Activated T-cell treated with anti-CD3 and anti-CD28 coated beads, Interleukin-2, amount 50 U/mL, for 24 hours (primary cell): ENCODE data around the gene FCHSD1.
A peak's percentile ranks its signal among the peaks of the same experiment; 100 is the strongest.

Source experiments
- DNase-seq: peaks from one replicate; pipeline ENCODE4 v3.0.0-alpha.2; 2020
- H3K27ac Mint-ChIP-seq: 2 replicates; pipeline ENCODE4 v1.8.0; 2020; ENCODE audit warnings: mild to moderate bottlenecking, mixed read lengths
- H3K27me3 Mint-ChIP-seq: 2 replicates; pipeline ENCODE4 v1.8.0; 2020; ENCODE audit warnings: mixed read lengths
- H3K36me3 Mint-ChIP-seq: 2 replicates; pipeline ENCODE4 v1.8.0; 2020; ENCODE audit warnings: low read depth, mixed read lengths
- H3K4me1 Mint-ChIP-seq: 2 replicates; pipeline ENCODE4 v1.8.0; 2020; ENCODE audit warnings: low read depth, mixed read lengths
- H3K4me3 Mint-ChIP-seq: 2 replicates; pipeline ENCODE4 v1.8.0; 2020; ENCODE audit warnings: mild to moderate bottlenecking, moderate library complexity, mixed read lengths
- H3K9me3 Mint-ChIP-seq: 2 replicates; pipeline ENCODE4 v1.8.0; 2020; ENCODE audit warnings: mixed read lengths

Gene FCHSD1

GRCh38 chr5:141650851-141651727, at the start of gene FCHSD1:
FCHSD1 (minus strand) TSS chr5:141651418; CDS start chr5:141651368, 50 bp downstream.
- Mint-ChIP-seq H3K4me3 (peak within 1 kb of the TSS; percentile 94), H3K4me1 (peaks cover 28% of the 10 kb centered on the region), H3K27ac (peak within 1 kb of the TSS; percentile 97), H3K27me3 (no peaks in the 10 kb centered on the region), H3K36me3 (peaks cover 23% of the 10 kb centered on the region), H3K9me3 (no peaks in the 10 kb centered on the region)
- DNase-seq: peak; percentile 91

- no peaks in the 10 kb centered on the region for H3K36me3 Mint-ChIP-seq
- no peak overlapping the region for H3K27ac Mint-ChIP-seq
- no peak overlapping the region for H3K4me3 Mint-ChIP-seq
- DNase-seq: no peak
- H3K27me3 Mint-ChIP-seq: peaks cover 48% of the 10 kb centered on the region
- peaks cover 34% of the 10 kb centered on the region for H3K4me1 Mint-ChIP-seq
- no peaks in the 10 kb centered on the region for H3K9me3 Mint-ChIP-seq
Measured at GRCh38 chr5:141697586-141697985, 46.4 kb upstream of the FCHSD1 start.

DNA sequence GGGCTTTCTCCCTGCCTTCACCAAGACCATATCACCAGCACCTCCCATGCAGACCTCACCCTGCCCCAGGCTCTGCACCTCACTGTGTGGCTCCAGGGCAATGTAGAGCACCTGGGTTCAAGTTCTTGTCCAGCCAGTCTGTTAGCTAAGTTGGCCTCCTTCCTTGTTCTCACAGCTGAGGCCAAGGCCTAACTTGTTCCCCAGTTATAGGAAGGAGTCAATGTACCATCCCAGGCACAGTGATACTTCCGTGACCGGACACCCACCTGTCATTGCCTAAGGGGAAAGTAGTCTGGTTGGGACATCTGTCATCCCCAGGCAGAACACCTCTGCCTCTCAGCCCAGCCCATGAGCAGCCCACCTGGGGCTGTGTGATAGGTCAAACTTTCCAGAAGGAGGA, 45.2 kb upstream of the FCHSD1 start:
- H3K4me1 Mint-ChIP-seq: peaks cover 32% of the 10 kb centered on the region
- H3K36me3 Mint-ChIP-seq: no peaks in the 10 kb centered on the region
- no peak for DNase-seq
- H3K9me3 Mint-ChIP-seq: no peaks in the 10 kb centered on the region
- H3K27me3 Mint-ChIP-seq: peaks cover 42% of the 10 kb centered on the region
- H3K27ac Mint-ChIP-seq: no peak overlapping the region
- H3K4me3 Mint-ChIP-seq: no peak overlapping the region

DNA sequence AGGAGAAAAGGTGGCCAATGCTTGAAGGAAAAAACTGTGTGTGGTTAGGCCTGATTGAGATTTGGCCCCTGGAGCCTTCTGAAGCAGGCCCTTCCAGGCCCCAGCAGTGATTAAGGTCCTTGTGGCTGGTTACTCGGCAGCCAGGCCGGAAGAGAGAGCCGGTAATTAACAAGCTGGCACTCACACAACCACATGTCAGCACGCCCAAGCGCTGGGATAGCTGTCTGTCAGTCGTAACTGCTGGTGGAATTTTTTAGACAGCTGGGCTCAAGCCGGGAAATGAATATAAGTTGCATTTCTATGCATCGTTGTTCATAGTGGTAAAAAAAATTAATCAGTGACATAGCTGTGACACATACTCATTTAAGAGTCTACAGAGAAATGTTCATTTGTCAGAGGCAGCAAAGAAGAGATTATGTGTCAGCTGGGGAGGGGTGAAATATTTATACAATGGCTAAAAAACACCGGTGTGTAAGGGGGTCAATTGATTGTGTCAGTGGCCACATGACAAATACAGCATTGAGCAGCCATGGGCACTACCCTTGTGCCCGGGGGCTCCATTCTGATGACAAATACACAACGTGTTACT, 44.5 kb upstream of the FCHSD1 start:
- H3K9me3 Mint-ChIP-seq: no peaks in the 10 kb centered on the region
- H3K27ac Mint-ChIP-seq: no peak overlapping the region

DNA sequence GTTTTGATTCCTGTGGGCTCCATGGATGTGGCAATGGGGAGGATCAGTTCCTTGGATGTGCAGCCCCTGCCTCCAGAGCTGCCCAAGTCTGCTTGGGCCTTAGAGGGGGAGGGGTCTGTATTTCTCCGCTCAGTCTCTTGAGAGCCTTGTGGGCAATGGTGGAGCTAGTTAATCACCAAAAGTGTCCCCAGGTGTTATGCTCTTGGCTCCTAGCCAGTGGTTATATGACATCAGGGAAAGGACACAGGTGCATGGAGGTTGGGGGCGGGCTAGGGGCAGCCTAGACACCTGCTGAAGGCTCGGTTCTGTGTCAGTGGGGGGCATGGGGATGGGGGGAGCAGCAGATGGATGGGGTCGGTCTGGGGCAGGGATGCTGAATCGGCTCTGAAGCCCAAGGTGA, 43.3 kb upstream of the FCHSD1 start:
- Mint-ChIP-seq H3K4me3 (no peak overlapping the region), H3K9me3 (no peaks in the 10 kb centered on the region), H3K36me3 (no peaks in the 10 kb centered on the region), H3K27ac (no peak overlapping the region), H3K4me1 (peaks cover 26% of the 10 kb centered on the region), H3K27me3 (peaks cover 38% of the 10 kb centered on the region)
- no peak for DNase-seq

More for the DNA sequence above, 44.5 kb upstream of the FCHSD1 start:
- no peak overlapping the region for H3K4me3 Mint-ChIP-seq
- peaks cover 44% of the 10 kb centered on the region for H3K27me3 Mint-ChIP-seq
- peaks cover 26% of the 10 kb centered on the region for H3K4me1 Mint-ChIP-seq
- no peaks in the 10 kb centered on the region for H3K36me3 Mint-ChIP-seq
- no peak for DNase-seq

DNA sequence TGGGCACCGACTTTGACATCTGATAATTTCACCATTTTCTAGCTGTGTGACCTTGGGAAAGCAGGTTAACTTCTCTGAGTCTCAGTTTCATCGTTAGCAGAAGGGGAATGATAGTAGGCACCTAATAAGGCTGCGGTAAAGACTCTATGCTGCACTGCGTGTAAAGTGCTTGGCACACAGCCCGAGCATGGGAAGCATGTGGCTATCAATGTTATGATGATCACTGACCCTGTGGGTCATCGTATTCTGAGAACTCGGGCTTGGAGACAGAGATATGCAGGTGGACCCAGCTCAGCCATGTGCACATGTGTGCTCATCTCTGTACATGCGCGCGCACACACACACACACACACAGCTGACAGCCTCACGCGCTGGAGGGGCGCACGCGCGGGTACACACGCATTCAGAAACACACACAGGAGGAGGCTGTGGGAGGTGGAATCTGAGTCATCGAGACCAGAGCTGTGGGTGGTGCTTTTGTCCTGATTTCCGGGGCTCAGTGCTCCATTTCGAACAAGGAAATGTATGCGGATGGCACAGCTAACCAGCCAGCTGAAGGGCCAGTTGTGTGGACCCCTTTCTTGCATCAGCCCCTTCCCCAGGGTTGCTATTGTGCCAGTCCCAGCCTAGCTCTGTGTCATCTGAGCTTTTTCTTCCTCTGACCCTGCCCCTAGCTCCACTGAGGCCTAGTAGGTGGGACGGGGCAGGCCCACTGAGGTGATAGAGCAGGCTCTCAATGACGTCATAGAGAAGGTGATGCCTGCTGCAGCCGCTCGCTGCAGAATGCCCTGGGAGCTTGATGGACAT, 41.9 kb upstream of the FCHSD1 start:
- H3K9me3 Mint-ChIP-seq: no peaks in the 10 kb centered on the region
- DNase-seq: peak; percentile 82
- H3K36me3 Mint-ChIP-seq: no peaks in the 10 kb centered on the region
- H3K4me1 Mint-ChIP-seq: peaks cover 26% of the 10 kb centered on the region
- H3K27me3 Mint-ChIP-seq: peaks cover 28% of the 10 kb centered on the region
- H3K27ac Mint-ChIP-seq: peak overlapping the region; percentile 91
- H3K4me3 Mint-ChIP-seq: peak overlapping the region; percentile 71

DNA sequence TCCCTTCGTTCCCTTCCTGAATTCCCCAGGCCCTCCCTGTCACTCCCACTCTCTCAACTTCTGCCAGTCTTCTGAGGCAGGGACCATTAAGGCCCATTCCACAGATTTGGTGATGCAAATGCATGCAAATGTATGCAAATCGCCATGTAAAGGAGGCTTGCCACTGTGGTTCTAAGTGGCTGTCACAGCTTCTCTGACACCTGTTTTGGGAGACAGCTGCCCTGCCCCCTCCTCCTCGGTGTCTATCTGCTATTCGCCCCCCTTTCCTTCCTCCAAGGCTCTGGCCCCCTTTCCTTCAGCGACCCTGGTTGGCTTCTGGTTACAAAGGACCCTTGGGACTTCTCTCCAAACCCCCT, 41.3 kb upstream of the FCHSD1 start:
- H3K9me3 Mint-ChIP-seq: no peaks in the 10 kb centered on the region
- H3K4me3 Mint-ChIP-seq: peak overlapping the region; percentile 71
- peaks cover 26% of the 10 kb centered on the region for H3K4me1 Mint-ChIP-seq
- peak overlapping the region; percentile 91 for H3K27ac Mint-ChIP-seq
- peaks cover 27% of the 10 kb centered on the region for H3K27me3 Mint-ChIP-seq
- DNase-seq: no peak
- H3K36me3 Mint-ChIP-seq: no peaks in the 10 kb centered on the region

GRCh38 chr5:141691867-141692532, 40.8 kb upstream of the FCHSD1 start:
- H3K36me3 Mint-ChIP-seq: no peaks in the 10 kb centered on the region
- H3K27ac Mint-ChIP-seq: peak overlapping the region; percentile 80
- H3K9me3 Mint-ChIP-seq: no peaks in the 10 kb centered on the region
- H3K27me3 Mint-ChIP-seq: peaks cover 22% of the 10 kb centered on the region
- DNase-seq: peak; percentile 95
- peak overlapping the region; percentile 71 for H3K4me3 Mint-ChIP-seq
- peaks cover 26% of the 10 kb centered on the region for H3K4me1 Mint-ChIP-seq

DNA sequence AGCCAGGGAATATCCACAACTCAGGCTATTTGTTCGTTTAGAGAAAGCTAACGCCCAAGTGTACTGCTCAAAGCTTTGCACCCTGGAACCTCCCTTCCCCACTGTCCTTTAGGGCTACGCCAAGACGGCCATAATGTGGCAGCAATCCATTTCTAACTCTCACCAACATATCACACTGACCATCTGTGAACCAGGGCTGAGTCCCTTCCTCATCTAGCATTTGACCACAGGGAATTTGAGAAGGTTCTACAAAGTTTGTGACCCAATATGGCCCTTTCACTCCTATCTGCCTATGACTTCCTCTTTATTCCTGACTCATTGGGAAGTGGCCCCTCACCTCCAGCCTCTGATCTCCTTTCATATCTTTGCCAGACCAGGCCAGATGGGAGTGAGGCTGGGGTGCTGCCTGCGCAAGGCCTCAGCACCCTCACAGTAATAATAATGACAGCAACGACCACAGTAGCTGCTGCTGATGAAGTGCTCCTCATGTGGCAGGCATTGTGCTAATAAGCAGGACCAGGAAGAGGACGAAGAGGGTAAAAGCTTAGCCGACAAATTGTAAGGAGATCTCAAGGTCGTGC, 40.2 kb upstream of the FCHSD1 start:
- H3K27me3 Mint-ChIP-seq: peaks cover 17% of the 10 kb centered on the region
- no peak for DNase-seq
- peaks cover 26% of the 10 kb centered on the region for H3K4me1 Mint-ChIP-seq
- no peaks in the 10 kb centered on the region for H3K9me3 Mint-ChIP-seq
- H3K27ac Mint-ChIP-seq: no peak overlapping the region
- H3K4me3 Mint-ChIP-seq: no peak overlapping the region
- no peaks in the 10 kb centered on the region for H3K36me3 Mint-ChIP-seq

GRCh38 chr5:141686648-141687416, 35.6 kb upstream of the FCHSD1 start:
- Mint-ChIP-seq H3K36me3 (no peaks in the 10 kb centered on the region), H3K4me3 (no peak overlapping the region), H3K9me3 (no peaks in the 10 kb centered on the region), H3K27me3 (peaks cover 15% of the 10 kb centered on the region), H3K27ac (no peak overlapping the region), H3K4me1 (peaks cover 17% of the 10 kb centered on the region)
- DNase-seq: no peak

DNA sequence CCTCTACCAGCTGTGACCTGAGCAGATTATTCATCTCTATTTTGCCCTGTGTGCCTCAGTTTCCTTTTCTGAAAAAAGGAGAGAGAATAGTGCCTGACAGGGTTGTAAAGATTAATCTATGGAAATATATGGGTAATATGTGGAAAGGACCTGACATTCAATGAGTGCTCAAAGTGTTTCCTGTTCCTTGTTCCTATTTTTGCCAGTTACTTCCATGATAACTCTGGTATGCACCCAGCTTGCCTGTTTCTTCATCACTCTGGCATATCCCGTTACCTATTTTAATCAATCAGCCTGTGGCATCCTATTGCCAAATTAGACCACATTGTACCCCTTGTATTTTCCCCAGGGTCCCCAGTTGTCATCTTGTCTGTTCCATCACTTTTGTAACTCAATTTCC, 34.4 kb upstream of the FCHSD1 start:
- H3K9me3 Mint-ChIP-seq: no peaks in the 10 kb centered on the region
- DNase-seq: no peak
- no peak overlapping the region for H3K4me3 Mint-ChIP-seq
- H3K27ac Mint-ChIP-seq: no peak overlapping the region
- peaks cover 25% of the 10 kb centered on the region for H3K4me1 Mint-ChIP-seq
- no peaks in the 10 kb centered on the region for H3K36me3 Mint-ChIP-seq
- peaks cover 4% of the 10 kb centered on the region for H3K27me3 Mint-ChIP-seq

- Mint-ChIP-seq H3K4me3 (no peak overlapping the region), H3K27me3 (no peaks in the 10 kb centered on the region), H3K27ac (peak overlapping the region; percentile 30), H3K4me1 (peaks cover 25% of the 10 kb centered on the region), H3K9me3 (no peaks in the 10 kb centered on the region), H3K36me3 (no peaks in the 10 kb centered on the region)
- no peak for DNase-seq
Measured at GRCh38 chr5:141683596-141684141, 32.5 kb upstream of the FCHSD1 start.
